HG02938 (cell line): ENCODE results near the gene HCRT.
"Not testable (repeated sequence)": the region's sequence is repeated elsewhere in the genome, so short reads cannot be mapped to it uniquely, and the experiment has no call there.

Source experiments
- ATAC-seq: cut with Tn5 transposase; IDR thresholded peaks from one replicate; pipeline ENCODE4 v1.9.1; 2021; ENCODE audit warnings: mild to moderate bottlenecking, moderate library complexity; ENCODE audit not compliant: unreplicated experiment

HCRT gene

DNA sequence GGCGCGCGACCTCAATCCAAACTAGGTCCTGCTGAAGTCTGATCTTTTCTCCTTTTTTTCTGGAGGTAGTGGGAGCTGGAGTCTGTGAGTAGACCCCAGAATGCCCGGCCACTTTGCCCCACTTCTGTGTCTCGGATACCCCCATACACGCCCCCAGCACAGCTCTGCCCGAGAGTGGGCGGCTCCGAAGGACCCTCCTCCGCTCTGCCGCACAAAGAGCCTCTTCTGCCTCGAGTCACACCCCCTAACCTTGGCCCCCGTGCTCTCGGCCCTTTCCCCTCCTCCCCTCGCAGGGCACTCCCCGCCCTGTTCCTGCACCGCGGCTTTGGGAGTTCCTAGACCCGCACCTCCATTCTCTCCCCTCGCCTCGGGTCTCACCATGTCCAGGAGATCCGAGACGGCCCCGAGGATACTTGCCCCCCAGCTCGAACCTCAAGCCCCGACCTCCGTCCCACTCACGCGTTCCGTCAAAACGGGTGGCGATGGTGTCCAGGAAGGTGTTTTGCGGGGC is 4.8 kb downstream of the HCRT start:
- ATAC-seq = no peak

- ATAC-seq = no peak
These were observed 5.3 kb downstream of the HCRT start for GRCh38 chr17:42179911-42180410.

DNA sequence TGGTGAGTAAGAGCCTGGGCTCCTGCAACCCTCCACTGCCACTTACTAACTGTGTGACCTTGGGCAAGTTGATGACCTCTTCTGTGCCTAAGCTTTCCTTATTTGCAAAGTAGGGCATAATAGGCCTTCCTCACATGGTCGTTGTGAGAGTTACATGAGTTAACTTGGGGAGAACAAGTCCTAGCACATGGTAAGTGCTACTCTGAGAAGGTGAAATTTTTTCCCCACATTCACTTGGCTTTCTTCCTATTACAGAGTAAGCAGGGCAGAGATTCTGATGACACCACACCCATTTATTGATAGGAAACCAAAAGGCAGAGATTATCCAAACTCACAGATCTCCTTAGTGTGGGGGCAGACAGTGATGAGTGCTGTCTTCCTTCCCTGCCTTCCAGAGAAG is 5.9 kb downstream of the HCRT start:
- ATAC-seq = no peak

GRCh38 chr17:42178817-42179216 is 6.4 kb downstream of the HCRT start:
- no peak for ATAC-seq

- no peak for ATAC-seq
These were observed 7.6 kb downstream of the HCRT start for GRCh38 chr17:42177684-42178083.

DNA sequence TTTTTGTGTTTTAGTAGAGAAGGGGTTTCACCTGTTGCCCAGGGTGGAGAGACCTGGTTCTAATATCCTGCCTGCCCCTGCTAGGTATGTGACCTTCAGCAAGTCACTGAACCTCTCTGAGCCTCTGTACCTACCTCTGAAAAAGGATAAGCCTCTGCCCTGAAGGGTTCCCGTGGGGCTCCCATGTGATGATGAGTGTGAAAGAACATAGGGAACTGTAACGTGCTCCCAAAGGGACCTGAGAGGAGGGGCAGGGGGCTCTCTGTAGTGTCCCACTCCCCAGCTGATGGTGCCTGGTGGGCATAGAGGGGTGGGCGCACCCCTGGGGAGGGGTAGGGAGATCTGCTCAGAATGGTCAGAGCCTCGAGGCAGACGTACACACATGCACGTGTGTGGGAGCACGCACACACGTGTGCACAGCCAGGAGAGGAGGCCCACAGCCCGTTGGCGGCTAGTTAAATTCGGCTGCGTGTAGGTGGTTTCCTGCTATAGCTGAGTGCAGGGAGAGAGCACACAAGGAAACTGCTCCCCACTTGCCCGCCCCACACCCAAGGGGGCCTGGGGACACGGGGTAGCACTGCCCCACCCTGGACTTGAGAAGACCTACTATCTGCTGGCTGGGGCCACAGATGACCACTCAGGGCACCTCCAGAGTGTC is 11.0 kb downstream of the HCRT start:
- no peak for ATAC-seq

DNA sequence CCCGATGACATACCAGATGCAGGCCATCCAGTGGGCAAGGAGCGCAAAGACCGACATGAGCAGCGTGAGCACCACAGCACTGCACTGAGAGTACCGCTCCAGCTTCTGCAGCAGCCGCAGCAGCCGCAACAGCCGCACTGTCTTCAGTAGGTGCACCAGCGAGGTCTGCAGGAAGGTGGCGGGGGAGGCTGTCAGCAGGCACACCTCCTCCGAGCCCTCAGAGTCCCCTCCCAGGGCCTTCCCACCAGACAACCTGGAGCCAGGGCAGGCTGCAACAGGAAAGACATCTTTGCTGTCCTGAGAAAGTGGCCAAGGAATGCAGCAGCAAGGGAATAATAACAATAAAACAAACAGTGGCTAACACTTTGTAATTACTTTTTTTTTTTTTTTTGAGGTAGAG is 13.4 kb downstream of the HCRT start:
- no peak for ATAC-seq

- no peak for ATAC-seq
These were observed 15.9 kb downstream of the HCRT start for GRCh38 chr17:42169351-42169750.

GRCh38 chr17:42167807-42168206 is 17.4 kb downstream of the HCRT start:
- ATAC-seq = no peak

GRCh38 chr17:42166196-42166763 is 19.0 kb downstream of the HCRT start:
- no peak for ATAC-seq

DNA sequence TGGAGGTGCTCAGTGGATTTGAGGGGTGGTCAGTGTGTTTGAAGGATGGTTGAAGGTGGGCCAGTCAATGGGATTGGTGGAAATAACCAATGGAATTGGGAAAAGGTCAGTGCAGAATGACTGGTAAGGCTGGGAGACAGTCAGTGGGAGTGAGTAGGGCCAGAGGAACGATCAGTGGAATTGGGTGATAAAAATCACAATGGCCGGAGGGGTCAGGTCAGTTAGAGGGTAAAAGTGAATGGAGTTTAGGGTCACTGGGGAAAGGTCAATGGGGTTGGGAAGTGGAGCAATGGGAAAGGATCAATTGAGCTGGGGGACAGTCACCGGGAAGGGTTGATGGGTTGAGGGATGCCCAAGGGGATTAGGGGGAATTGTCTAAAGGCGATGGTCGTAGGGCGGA is 19.5 kb downstream of the HCRT start:
- no peak for ATAC-seq

DNA sequence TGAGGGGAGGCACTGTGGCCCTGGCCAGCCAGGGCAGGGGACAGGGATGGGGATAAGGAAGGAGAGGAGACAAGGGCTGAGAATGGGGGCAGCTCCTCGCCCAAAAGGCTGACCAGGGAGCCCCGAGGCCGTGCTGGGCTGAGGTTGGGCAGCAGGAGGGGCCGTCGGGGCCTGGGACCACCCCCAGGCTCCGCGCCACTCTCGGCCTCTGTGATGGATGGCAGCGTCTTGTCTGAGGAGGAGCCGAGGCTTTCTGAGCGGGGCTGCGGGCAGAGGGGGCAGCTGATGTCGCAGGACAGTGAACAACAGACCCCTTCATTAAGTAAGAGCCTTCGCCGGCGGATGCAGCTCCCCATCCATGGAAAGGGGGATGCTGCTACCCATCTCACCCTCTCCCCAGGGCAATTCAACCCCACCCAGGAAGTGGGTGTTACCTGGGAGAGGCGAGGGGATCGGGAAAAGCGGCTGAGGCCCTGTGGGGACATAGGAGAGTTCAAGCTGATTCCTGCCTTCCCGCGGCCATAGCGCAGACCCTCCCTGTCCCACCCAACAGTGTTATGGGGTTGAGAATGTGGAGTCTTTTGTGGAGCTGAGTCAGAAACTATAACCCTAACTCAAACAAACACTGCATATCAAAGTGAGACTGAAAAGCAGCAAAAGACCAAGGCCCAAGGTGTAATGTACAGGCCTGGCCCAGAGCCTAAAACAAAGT is 21.4 kb downstream of the HCRT start:
- no peak for ATAC-seq

DNA sequence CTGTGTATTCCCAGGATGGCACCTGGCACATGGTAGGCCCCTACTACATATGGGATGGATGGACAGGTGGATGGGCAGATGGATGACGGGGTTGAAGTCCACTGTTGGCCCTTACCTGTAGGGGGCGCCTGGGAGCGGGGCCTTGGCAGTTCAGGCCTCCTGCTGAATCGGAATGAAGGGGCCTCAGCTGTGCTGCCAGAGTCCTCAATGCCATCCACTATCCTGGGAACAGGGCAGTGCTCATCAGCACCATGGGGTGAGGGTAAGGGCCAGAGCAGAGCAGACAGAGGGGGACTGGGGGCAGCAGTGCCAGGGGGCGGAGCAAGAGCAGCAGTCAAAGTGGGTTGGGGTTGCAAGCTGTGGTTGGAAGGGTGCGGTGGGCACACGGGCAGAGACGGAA is 22.1 kb downstream of the HCRT start:
- no peak for ATAC-seq

DNA sequence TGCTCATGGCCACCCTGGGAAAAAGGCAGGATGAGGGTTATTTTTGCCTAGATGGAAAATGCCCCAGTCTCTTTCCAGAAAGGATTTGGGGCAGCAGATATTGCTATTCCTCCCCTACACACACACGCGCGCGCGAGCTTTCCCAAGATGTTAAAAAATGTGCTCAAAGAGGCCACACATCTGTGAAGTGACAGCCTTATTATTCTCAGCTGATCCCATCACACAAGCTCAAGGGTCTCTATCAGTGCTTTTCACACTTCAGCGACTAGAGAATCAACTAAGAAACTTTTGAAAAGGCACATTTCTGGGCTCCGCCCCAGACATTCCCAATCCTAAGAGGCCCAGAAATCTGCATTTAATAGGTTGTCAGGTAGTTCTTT is 24.7 kb downstream of the HCRT start:
- ATAC-seq = no peak

DNA sequence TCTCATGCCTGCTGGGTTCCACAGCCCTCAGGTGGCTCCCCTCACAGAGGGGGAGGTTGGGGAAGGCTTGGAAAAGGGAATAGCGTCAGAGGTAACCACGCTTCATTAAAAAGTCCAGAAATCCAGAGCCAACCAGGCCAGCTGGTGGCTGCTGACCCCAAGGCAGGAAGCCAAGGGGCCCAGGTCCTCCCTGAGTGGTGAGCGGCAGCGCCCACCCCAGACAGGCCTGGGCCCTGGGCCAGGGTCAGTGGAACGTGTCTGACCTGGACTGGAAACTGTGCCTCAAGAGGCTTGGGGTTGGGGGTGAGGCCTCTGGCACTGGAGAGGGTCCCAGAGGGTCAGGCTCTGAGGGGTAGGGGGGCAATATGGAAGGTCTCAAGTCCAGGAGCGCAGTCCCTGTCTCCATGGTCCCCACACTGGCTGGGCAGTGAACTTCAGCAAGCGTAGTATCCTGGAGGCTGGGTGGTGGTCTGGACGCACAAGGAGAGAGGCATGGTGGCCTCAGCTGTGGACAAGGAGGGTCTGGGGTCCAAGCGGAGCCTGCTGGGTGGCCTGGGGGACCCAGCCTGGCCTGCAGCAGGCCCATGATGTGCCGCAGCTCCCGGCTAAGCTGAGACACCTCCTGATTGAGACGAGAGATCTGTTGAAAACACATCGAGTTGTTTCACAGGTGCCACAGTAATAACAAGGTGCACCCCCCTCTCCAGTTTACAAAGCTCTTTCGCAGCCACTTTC is 25.3 kb downstream of the HCRT start:
- no peak for ATAC-seq

GRCh38 chr17:42155614-42156045 is 29.6 kb downstream of the HCRT start:
- no peak for ATAC-seq

- ATAC-seq = no peak
These were observed 31.1 kb downstream of the HCRT start for GRCh38 chr17:42153919-42154742.

DNA sequence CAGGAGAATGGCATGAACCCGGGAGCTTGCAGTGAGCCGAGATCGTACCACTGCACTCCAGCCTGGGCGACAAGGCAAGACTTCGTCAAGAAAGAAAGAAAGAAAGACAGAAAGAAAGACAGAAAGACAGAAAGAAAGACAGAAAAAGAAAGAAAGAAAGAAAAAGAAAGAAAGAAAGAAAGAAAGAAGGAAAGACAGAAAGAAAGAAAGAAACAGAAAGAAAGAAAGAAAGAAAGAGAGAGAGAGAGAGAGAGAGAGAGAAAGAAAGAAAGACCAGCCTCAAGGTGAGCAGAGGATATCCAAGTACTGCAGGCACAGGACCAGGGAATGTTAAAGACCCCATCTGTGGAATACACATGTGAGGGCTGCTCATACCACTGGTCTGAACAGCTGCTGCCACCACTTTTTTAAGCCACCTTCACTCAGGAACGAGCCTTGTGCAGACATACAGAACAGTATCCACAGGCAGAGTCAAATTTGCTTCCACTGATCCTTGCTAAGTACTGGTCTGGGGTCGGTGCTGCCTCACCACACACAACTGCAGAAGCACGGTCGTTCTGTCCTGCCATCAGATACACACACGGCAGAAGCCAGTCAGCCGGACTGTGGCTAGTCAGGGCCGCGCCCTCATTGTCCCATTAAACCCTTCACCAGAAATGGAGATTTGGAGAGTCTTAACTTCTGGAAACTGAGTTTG is 38.2 kb downstream of the HCRT start:
- no peak for ATAC-seq

DNA sequence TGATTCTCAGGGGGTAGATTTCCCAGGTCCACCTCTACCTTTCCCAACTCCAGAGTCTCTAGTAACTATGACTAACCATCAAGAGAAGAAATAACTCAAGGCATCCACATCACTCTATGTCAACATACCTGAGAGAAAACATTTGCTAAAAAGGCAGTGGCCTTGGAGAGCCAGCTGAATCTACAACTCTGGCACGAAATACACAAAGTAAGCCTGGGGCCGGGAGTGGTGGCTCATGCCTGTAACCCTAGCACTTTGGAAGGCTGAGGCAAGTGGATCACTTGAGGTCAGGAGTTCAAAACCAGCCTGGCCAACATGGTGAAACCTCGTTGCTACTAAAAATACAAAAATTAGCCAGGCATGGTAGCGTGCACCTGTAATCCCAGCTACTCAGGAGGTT is 42.1 kb downstream of the HCRT start:
- not testable (repeated sequence) for ATAC-seq

- ATAC-seq = no peak
These were observed 42.8 kb downstream of the HCRT start for GRCh38 chr17:42142371-42142896.
